Suppressor macrophage treated with lipopolysaccharide for 1 hour (primary cell): ENCODE measurements around the gene PCSK6.
"Not testable (repeated sequence)": the region's sequence is repeated elsewhere in the genome, so short reads cannot be mapped to it uniquely, and the experiment has no call there.

ENCODE experiments used
- DNase-seq, 3 donors: peaks; one replicate each; pipeline ENCODE4 v3.0.0-alpha.2; 2020 to 2022

PCSK6 gene

DNA sequence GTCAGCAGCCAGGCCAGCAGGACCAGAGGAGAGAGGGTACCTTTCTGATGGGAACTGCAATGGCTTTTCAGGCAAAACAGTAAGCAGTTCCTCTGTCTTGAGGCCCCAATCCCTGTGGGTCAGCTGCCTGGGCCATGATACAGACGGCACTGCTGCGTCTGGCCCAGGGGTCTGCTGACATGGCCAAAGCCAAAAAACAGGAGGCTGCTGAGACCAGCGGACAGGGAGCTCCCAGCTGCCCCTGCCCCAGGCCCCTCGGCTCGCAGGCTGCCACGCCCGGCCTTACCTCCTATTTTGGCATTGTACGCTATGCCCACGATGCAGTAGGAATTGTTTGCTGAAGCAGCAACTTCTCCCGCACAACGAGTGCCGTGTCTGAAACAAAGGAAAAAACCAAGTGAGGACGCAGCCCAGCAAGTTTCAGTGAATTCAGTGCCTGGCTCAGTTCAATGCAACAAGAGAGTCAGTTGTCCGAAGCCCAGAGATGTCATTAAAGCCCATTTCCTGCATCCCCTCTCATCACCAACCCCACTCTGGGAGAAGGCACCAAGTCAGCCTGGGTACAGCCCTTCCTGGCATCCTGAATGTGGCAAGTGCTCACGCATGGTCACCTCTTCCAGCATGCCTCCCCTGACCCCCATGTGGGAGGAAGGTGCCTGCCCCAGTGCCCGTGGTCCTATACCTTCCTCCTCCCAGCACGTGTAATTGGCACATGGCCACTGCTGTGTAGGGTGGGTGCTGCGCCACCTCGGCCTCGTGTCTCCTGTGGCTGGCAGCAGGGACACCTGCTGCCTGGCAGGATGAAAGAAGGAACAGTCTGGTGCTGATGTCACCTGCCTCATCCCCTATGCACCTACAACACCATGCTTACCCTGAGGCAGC is 61.7 kb downstream of the PCSK6 start:
- no peak for DNase-seq

DNA sequence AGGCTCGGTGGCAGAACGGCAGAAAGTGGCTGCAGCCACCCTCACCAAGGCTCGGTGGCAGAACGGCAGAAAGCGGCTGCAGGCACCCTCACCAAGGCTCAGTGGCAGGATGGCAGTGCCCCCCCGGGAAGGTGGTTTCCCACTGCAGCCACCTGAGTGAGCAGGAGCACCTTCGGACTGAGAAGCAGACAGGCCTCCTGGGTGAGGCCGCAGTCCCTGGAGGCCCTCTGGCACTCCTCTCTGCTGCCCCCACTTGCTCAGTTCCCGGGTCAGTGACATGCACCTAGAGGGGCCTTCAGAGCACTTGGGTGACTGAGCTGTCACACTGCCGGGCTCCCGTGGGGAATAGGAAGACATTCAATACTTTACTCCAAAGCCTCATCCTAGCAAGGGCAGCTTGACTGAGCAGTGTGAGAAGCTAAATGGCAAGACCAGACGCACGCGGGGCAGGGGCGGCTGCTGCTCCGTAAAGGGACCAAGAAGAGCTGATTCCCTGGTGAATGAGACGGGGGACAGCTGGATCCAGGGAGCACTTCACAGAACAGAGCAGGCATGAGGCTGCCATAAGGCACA is 62.7 kb downstream of the PCSK6 start:
- no peak for DNase-seq

DNA sequence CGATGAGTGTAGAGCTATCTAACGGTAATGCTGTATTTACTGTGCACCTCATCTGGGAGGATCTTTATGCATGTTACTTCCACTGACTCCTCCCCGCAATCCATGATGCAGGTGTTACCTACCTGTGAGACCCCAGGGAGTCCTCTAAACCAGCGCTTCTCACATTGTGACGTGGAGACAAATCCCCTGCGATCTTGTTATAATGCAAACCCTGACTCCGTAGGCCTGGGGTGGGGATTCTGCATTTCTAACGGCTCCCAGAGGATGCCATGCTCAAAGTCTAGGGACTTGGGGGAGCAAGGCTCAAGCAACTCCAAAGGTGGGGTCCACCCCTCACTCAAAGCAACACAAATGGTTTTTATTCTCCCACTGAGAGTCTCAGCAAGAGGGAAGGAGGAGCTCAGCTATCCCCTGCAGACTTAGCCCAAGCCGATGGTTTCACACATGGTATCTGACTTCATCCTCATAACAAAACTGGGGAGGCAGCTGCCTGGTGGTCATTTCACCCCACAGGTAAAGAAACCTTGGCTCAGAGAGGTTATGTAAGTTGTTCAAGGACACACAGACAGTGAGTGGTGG is 63.6 kb downstream of the PCSK6 start:
- no peak for DNase-seq

DNA sequence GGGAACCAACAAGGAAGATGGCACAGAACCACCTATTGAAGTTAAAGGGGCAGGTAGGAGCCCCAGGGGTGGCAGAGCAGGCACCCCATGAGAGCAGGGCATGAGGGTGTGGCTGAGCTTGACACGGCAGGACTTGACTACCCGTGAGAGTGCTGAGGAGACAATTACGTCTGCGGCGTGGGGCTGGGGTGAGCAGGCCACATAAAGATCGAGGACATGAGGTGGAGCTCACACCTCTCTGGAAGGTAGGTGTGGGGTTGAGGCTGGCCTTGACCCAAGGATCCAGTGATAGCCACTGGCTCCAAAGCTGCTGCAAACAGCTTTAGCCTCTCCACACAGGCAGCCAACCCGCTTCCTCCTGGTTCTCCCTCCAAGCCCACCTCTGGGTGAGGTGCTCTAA is 64.5 kb downstream of the PCSK6 start:
- DNase-seq = no peak

DNA sequence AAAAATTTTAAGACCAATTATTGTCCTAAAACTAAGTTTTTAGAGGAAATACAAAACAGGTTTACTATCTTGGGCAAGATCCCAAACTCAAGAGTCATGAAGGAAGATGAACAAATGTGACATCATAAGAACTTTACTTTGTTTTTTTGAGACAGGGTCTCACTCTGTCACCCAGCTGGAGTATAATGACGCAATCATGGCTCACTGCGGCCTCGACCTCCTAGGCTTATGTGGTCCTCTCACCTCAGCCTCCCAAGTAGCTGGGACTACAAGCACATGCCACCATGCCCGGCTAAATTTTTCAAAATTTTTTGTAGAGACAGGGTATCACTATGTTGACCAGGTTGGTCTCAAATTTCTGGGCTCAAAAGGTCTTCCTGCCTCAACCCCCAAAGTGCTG is 69.3 kb downstream of the PCSK6 start:
- no peak for DNase-seq

DNA sequence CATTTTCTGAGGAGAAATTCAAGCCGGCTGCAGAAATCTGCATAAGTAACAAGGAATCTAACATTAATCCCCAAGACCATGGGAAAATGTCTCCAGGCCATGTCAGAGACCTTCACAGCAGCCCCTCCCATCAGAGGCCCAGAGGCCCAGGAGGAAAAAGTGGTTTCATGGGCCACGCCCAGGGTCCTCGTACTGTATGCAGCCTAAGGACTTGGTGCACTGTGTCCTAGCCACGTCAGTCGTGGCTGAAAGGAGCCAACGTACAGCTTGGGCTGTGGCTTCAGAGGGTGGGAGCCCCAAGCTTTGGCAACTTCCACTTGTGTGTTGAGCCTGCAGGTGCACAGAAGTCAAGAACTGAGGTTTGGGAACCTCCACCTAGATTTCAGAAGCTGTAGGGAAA is 73.0 kb downstream of the PCSK6 start:
- not testable (repeated sequence) for DNase-seq

DNA sequence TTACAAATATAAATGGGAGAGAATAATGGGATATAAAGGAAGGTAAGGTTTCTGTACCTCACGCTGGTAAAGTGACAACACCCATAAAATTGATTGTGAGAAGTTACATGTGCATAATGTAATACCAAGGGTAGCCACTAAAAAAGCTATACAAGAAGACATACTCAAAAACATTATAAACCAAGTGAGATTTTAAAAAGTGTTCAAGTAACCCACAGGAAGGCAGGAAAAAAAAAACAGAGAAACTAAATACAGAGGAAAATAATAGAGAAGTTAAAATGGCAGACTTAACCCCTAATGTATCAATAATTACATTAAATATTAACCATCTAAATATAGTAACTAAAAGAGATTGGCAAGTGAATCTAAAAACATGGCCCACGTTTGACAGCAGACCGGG is 76.3 kb downstream of the PCSK6 start:
- no peak for DNase-seq

DNA sequence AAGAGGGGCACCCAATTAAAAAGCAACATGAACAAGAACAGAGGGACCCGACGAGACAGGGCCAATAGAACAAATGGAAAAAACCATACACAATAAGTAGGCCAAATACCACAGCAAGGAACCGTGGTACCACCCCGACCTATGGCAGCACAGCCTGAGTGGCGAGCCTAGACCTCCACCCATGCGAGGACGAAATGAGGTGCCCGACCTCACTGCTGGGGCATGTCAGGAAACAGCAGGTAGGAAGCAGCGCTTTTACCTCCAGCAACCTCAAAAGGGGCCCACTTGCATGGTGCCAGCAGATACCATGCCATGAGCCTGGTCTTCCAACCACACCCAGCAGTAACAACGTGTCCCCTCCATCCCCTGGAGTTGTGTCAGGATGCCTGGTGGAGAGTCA is 77.9 kb downstream of the PCSK6 start:
- no peak for DNase-seq

DNA sequence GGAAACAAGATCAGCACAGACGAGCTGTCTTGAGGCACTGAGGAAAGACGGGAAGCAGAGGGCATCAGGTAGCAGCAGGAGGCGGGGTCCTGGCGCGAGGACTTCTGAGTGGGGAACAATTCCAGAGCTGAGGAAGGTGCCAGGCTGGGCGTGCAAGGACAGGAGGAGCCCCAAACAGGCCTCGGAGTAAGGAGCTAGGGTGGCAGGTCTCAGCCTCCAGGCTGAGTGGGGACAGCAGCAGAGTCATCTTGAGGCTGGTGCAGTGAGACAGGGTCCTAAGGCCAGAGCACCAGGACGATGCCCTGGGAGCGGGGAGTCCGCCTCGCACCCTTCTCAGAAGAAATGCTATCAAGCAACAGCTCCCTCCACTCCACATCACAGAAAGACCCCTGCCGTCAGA is 78.4 kb downstream of the PCSK6 start:
- no peak for DNase-seq

DNA sequence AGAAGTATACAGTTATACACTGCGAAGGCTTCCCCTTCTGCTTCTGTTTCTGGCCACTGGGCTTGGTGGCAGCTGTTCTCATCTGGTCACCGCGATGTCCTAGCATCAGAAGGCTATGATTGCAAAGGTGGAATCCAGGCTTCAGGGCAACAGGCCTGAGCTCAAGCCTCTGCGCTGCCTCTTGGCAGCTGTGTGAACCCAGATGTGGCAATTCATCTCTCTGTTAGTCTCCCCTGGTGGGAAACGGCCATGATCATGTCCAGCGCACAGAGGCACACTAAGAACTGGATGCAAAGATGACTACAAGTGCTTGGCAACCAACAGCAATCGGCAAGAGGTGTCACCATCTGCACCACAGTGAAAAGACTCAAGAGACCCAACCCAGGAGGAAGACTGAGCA is 78.9 kb downstream of the PCSK6 start:
- DNase-seq = no peak

DNA sequence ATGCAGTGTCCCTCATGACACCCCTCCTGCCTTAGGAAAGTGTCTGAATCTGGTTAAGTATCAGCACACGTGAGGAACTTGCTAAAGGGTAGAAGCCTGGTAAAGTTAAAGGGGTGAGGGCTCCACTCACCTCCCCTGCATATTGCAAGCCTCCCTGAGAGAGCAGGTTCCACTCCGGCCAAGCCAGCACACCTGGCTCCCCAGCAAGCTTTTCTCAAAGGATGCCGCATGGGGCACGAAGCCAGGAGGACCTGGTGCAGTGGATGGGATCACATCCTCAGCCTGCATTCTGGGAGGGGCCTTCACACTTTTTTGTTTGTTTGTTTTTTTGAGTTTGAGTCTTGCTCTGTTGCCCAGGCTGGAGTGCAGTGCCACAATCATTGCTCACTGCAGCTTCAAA is 79.9 kb downstream of the PCSK6 start:
- DNase-seq = no peak

DNA sequence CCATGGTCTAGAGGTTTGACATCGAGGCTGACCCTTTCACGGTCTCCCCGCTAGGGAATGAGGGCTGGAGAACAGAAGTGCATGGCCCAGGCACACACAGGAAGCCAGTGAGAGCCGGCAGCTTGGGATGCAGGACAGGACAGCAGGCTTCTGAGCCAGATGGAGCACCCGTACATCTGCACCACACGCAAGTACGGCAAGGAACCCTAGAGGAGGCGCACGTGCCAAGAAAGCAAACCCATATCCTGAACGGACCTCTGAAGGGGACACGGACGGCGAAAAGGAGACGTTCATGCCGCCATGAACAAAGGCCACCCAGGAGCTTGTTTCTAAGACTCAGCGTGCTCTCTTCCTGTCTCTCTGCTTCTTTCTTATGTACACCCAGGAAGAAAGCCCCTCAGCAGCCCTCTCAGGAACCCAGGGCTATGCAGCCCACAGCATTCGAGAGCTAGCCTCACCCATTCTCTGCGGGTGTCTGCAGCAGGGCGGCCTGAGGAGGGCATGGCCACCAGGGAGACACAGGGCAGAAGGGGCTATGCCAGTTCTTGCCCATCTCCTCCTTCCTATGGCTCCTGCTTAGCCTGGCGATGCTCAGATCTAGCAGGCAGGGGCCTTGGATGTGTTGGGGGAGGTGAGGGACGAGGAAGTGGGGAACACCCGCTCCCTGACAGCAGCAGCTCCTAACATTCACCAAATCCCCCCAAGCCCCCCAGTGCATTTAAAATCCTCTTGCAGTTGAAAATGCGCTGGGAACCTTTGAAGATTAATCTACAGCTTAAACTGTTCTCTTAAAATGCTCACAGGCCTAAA is 81.3 kb downstream of the PCSK6 start:
- no peak for DNase-seq

DNA sequence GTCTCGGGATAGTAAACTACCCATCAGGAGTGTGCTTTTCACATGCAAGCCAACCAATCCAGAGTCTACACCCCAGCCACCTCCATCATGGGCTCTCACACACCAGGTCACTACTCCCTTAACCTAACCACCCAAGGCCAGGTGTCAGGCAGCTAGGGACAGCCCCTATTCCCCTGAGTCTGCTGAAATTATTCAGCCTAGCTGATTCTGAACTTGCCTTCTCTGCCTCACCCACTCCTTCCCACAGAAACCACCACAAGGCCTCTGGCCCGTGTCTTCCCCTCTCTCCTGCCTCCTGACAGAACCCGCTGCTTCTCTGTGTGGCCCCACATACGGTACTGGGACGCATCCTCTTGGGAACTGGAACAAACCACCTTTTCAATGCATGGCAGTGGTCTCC is 82.1 kb downstream of the PCSK6 start:
- DNase-seq = no peak

DNA sequence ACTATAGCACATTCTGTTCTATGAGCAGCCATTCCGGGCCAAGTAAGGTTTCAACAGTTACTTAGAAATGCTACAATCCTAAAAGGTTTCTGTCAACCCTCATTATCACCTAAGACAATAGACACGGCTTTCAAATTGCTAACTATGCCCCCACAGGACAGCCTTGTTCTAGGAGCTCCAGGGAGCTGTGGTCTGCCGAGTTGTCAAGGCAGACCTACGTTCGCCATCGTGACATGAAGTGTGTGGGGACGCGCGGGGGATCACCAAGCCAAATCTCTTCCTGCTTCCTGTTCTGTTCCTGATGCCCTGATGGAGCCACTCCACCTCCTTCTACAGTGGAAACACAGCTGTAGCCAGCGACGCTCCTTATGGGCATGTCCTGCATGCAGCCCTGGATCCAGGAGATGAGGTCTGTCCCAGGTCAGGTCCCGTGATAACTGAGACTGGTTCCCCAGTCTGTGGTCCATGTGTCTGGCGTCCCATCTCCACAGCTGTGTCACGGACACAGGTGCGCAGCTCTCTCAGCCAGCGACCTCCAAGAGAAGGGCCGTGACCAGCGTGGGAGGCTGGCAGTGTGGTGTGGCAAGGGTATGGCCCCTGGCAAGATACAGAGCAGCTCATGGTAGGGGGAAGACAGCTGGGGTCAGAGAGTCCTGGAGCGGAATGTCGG is 82.8 kb downstream of the PCSK6 start:
- no peak for DNase-seq

DNA sequence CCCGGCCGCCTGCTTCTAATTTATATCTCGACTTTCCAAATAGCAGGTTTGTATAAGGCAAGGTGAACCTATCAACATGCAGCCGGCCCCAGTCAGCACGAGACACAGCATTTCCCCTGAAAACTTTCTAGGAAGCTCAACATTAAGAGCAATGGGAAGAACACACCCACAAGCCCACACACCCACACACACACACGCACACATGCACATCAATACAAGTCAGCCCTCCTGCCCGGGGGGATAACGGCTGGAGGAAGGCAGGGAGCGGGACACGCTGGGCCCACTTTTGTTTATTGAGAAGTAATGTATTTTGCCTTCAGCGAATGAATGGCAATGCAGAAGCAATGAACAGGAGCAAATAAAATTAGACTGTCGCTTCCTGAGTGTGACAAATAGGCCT is 83.5 kb downstream of the PCSK6 start:
- DNase-seq = no peak

DNA sequence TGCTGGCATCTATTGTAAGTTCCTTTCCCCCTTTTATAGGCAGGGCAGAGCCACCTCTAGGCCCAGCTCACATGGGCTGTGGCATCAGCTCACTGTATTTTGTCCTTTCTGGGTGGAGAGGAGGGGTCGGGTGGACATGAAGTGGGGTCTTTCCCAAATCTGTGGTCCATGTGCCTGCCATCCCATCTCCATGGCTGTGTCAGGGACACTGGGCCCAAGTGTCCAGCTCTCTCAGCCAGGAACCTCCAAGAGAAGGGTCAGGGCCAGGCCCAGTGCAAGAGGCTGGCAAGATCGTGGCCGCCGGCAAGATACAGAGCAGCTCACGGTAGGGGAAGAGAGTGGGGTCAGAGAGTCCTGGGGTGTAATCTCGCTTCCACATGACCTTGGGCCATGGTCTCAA is 85.3 kb downstream of the PCSK6 start:
- no peak for DNase-seq

DNA sequence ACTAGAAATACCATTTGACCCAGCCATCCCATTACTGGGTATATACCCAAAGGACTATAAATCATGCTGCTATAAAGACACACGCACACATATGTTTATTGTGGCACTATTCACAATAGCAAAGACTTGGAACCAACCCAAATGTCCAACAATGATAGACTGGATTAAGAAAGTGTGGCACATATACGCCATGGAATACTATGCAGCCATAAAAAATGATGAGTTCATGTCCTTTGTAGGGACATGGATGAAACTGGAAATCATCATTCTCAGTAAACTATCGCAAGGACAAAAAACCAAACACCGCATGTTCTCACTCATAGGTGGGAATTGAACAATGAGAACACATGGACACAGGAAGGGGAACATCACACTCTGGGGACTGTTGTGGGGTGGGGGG is 86.6 kb downstream of the PCSK6 start:
- not testable (repeated sequence) for DNase-seq

DNA sequence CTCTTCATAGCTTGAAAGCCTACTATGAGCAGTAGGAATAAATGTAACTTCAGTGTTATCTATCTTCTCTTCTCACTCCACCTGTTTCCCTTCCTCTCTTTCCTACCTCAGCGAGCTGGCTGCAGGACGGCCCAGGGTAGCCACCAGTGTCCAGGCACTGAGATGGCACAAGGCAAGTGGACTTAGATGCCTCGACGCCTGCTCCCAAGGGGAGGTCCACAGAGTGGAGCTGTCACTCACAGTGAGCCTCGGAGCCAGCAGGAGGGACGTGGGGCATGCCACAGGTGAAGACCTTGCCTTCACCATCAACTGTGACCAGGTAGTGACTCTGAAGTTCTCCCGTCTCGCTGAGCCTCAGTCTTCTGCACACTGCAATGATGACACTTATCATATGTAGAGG is 88.2 kb downstream of the PCSK6 start:
- DNase-seq = no peak

DNA sequence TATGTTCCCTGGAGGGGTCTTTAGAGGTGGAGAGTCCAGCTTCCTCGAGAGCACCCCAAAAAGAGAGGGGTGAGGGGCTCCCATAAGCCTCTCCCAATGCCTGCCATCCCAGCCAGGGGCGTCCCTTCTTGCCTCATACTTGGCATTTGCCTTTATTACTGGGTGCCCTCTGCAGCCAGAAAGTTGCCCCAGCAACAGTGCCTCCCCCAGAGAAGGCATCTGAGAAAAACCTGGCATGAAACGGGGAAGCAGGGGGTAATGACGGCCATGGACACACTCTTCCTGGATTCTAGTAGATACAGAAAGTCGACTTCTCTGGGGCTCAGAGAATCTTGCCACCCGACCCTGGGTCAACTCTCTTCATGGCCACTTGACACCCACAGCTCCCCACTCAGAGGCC is 90.1 kb downstream of the PCSK6 start:
- no peak for DNase-seq

DNA sequence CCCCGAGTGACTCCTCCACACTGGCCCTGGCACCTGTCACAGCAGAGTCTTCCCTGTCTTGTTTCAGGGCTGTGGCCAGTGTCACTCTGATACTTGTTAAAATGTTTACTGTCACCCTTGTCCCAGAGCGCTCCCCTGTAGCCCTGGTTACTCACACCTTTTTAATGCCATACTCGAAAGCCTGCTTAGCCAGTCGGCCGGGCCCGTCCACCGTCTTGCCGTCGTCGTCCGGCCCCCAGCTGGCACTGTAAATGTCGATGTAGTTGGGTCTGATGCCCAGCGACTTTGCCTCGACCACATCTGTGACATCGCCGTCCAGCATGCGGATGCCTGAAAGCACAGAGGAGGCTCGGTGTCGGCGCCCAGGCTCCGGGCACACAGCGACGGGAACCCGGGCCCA is 91.3 kb downstream of the PCSK6 start:
- no peak for DNase-seq

DNA sequence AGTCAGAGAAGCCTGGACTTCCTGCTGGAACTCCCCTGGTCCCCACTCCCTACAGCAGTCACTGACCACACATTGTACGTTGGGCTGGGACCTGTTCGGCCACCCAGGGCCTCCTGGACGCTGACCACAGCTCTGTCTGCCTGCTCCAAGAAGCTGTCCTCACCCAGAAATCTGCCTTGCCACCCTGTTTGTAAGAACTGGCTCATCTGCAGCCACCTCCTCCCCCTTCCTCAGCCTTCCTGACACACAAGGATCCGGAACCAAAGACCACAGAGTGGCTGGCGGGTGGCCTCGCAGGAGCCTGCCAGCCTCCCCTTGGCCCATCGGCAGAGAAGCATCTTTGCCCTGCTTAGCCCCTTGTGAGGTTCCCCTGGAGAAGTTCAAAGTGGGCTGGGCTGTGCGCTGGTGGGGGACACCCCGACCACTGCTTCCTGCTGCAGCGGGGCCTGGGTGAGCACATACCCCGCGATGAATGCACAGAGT is 91.9 kb downstream of the PCSK6 start:
- peak in 2 of 3 donors; percentile 14 to 17 for DNase-seq

DNA sequence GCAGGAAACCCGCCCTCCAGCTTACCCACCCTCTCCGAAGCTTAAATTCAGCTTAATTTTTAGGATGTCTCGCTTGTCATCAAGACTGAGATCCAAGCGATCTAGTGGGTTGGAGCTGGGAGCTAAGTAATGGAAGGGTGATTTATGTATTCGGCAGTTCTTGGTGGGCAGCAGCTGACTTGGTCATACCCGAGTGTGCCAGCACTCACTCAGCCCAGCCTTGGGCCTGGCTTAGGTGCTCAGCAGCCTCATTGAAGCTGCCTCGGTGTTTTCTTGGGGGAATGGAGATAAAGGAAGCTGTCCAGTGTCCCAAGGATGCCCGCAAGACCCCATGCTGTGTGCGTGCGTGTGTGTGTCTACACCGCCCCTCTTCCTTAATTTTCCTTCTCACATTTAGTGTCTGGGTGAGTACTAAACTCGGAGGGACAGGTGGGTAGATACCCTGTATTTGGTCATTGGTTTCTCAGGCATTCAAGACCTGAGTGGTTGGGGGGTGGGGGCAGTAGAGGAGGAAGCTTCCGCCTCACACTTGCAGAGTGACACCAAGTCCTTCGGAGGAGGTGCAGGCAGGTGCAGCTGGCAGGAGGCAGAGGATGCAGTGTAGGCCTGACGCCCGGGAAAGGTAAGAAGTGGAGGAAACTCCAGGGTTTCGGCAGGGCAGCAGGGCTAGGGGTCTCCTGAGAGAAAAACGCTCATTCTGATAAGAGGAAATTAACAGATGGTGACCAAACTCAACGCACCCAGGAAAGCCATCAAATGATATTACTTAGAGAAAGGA is 92.8 kb downstream of the PCSK6 start:
- no peak for DNase-seq
